Caco-2 (cell line): ENCODE data around the gene XXYLT1. TPM values are rescaled to one million over a fixed set of nuclear protein-coding genes. Genes with fewer than 3 reads are reported as not detected.

Experiments used
- BruUV-seq: library from RNA; stranded (reverse); fragments of 400-500 nt; replicated peaks from 2 replicates; lab custom pipeline; 2021; lab: Mats Ljungman, UMichigan
- CTCF ChIA-PET: fragments of 300-600 bp; sonication (Branson Sonifier 250); formaldehyde crosslinking; loops from one replicate; lab custom pipeline; 2022; ENCODE audit warnings: antibody characterized with exemption; lab: Charles Lee
- POLR2A ChIA-PET: fragments of 300-600 bp; sonication (Branson Sonifier 250); formaldehyde crosslinking; loops from one replicate; lab custom pipeline; 2022; ENCODE audit warnings: antibody characterized with exemption; lab: Charles Lee
- DNase-seq, 2 experiments: peaks; one replicate each; pipeline versions ENCODE4 v3.0.0 to v3.0.0-alpha.2; 2020 to 2022
- H3K27me3 ChIP-seq: replicated peaks from 2 replicates; pipeline ENCODE4 v1.6.0; 2011; ENCODE audit warnings: low read length; ENCODE audit not compliant: control insufficient read depth, insufficient read depth
- H3K36me3 ChIP-seq: 2 replicates; pipeline ENCODE4 v1.5.1; 2011; ENCODE audit warnings: low read length; ENCODE audit not compliant: control insufficient read depth, insufficient read depth
- H3K4me1 ChIP-seq: fragments of 250-450 bp; sonication (Bioruptor Pico); 2 replicates; pipeline ENCODE4 v1.5.1; 2020; ENCODE audit warnings: mild to moderate bottlenecking
- H3K4me3 ChIP-seq: 2 replicates; pipeline ENCODE4 v1.5.1; 2011; ENCODE audit warnings: low read depth, mild to moderate bottlenecking, control low read depth, low read length
- H3K9me3 ChIP-seq: fragments of 250-450 bp; sonication (Bioruptor Pico); 2 replicates; pipeline ENCODE4 v1.5.1; 2020; ENCODE audit warnings: mild to moderate bottlenecking, moderate library complexity
- H3K27ac Mint-ChIP-seq: one replicate; pipeline ENCODE4 v1.8.0; 2022; ENCODE audit warnings: mixed read lengths; ENCODE audit not compliant: unreplicated experiment
- H3K27me3 Mint-ChIP-seq: one replicate; pipeline ENCODE4 v1.8.0; 2022; ENCODE audit warnings: mixed read lengths; ENCODE audit not compliant: insufficient read depth, unreplicated experiment
- H3K36me3 Mint-ChIP-seq: one replicate; pipeline ENCODE4 v1.8.0; 2022; ENCODE audit warnings: mild to moderate bottlenecking, mixed read lengths; ENCODE audit not compliant: insufficient read depth, unreplicated experiment
- H3K4me1 Mint-ChIP-seq: one replicate; pipeline ENCODE4 v1.8.0; 2022; ENCODE audit warnings: low read depth, mixed read lengths; ENCODE audit not compliant: unreplicated experiment
- H3K4me3 Mint-ChIP-seq: one replicate; pipeline ENCODE4 v1.8.0; 2022; ENCODE audit warnings: mild to moderate bottlenecking, moderate library complexity, mixed read lengths; ENCODE audit not compliant: unreplicated experiment
- H3K9me3 Mint-ChIP-seq: one replicate; pipeline ENCODE4 v1.8.0; 2022; ENCODE audit warnings: mixed read lengths; ENCODE audit not compliant: unreplicated experiment
- CTCF ChIP-seq, 2 experiments: fragments of 200-600 bp in 1 of 2; IDR thresholded peaks; 1 replicate in 1 of 2; 2 replicates in 1 of 2; pipeline versions ENCODE4 v1.5.1 to v1.8.0; 2011 to 2022; ENCODE audit warnings: antibody characterized with exemption in 1 of 2, control low read depth in 1 of 2, inconsistent platforms in 1 of 2, low read depth in 1 of 2, low read length in 1 of 2, mild to moderate bottlenecking in 1 of 2, moderate library complexity in 1 of 2; ENCODE audit not compliant: insufficient read depth in 1 of 2, severe bottlenecking in 1 of 2, unreplicated experiment in 1 of 2
- intact Hi-C: fragments of 100-400 bp; cut with micrococcal nuclease; formaldehyde crosslinking; loops from one replicate; pipeline ENCODE4 v1.10.0; 2022; ENCODE audit not compliant: unreplicated experiment
- total RNA-seq: library from RNA; stranded (reverse); gene quantifications from 2 replicates; pipeline ENCODE4 v1.2.3, GENCODE V29; 2022

Gene XXYLT1
- total RNA-seq, 1 experiment from 2014 or later: 14.2 TPM

- no peak overlapping the region for H3K27ac Mint-ChIP-seq
- POLR2A ChIA-PET: no interaction called here
- H3K27me3 Mint-ChIP-seq: no peaks in the 10 kb centered on the region
Measured at GRCh38 chr3:195099951-195100785, 170.8 kb downstream of the XXYLT1 start.

GRCh38 chr3:195098741-195099525, 172.0 kb downstream of the XXYLT1 start:
- H3K27me3 Mint-ChIP-seq: no peaks in the 10 kb centered on the region
- no peak overlapping the region for H3K4me3 ChIP-seq
- CTCF ChIA-PET: no interaction called here
- no peak overlapping the region for H3K4me3 Mint-ChIP-seq
- H3K9me3 ChIP-seq: no peaks in the 10 kb centered on the region
- POLR2A ChIA-PET: no interaction called here
- H3K36me3 Mint-ChIP-seq: no peaks in the 10 kb centered on the region
- no peaks in the 10 kb centered on the region for H3K9me3 Mint-ChIP-seq
- peaks cover 24% of the 10 kb centered on the region for H3K4me1 Mint-ChIP-seq
- no peak overlapping the region for H3K27ac Mint-ChIP-seq
- peaks cover 14% of the 10 kb centered on the region for H3K4me1 ChIP-seq
- intact Hi-C loops: no loop called here
- DNase-seq: no peak
- no peaks in the 10 kb centered on the region for H3K27me3 ChIP-seq
- BruUV-seq: no TSS peak
- no peak for TF ChIP-seq CTCF (IDR thresholded peaks at IDR 0.05; ENCODE audit: insufficient read depth in 1 of 2, low read depth in 1 of 2, low read length in 1 of 2, severe bottlenecking in 1 of 2, unreplicated experiment in 1 of 2)
- H3K36me3 ChIP-seq: no peaks in the 10 kb centered on the region

More at GRCh38 chr3:195099951-195100785, 170.8 kb downstream of the XXYLT1 start:
- H3K4me3 Mint-ChIP-seq: no peak overlapping the region
- peaks cover 26% of the 10 kb centered on the region for H3K4me1 Mint-ChIP-seq
- no peak for TF ChIP-seq CTCF (IDR thresholded peaks at IDR 0.05; ENCODE audit: insufficient read depth in 1 of 2, low read depth in 1 of 2, low read length in 1 of 2, severe bottlenecking in 1 of 2, unreplicated experiment in 1 of 2)
- no TSS peak for BruUV-seq
- DNase-seq: peak in 1 of 2 experiments; percentile 17
- no peaks in the 10 kb centered on the region for H3K36me3 Mint-ChIP-seq
- Histone ChIP-seq H3K9me3 (no peaks in the 10 kb centered on the region), H3K4me1 (peaks cover 23% of the 10 kb centered on the region), H3K36me3 (no peaks in the 10 kb centered on the region), H3K4me3 (no peak overlapping the region), H3K27me3 (no peaks in the 10 kb centered on the region)
- no peaks in the 10 kb centered on the region for H3K9me3 Mint-ChIP-seq
- intact Hi-C loops: no loop called here
- CTCF ChIA-PET: interaction anchor here (0.6 kb wide), 1 partner anchor 115 kb away, joined by 5 read pairs; no protein-coding TSS in a partner anchor
